Heart right ventricle (tissue), 16 donors: ENCODE measurements around the gene TCF7L2. TPM values are rescaled to one million over a fixed set of nuclear protein-coding genes. Genes with fewer than 3 reads are reported as not detected.

Experiments used
- ATAC-seq, 8 donors: fragments of 200-7000 bp; cut with Tn5 transposase; one replicate each; pipeline ENCODE4 v1.9.1; 2020; ENCODE audit warnings: mild to moderate bottlenecking in 8 of 8, moderate library complexity in 8 of 8, moderate number of reproducible peaks in 1 of 8
- DNase-seq, 2 donors: peaks; one replicate each; pipeline ENCODE4 v3.0.0-alpha.2; 2020
- H3K27ac ChIP-seq, 10 donors: fragments of 200-600 bp; sonication (generic) in 2 of 10; one replicate each; pipeline versions ENCODE4 v1.5.0 to v1.8.0; 2020 to 2022; ENCODE audit warnings: mild to moderate bottlenecking in 3 of 10
- H3K27me3 ChIP-seq, 7 donors: fragments of 200-600 bp; one replicate each; pipeline ENCODE4 v1.8.0; 2021 to 2022; ENCODE audit warnings: mild to moderate bottlenecking in 2 of 7
- H3K36me3 ChIP-seq, 9 donors: fragments of 200-600 bp; sonication (generic) in 1 of 9; one replicate each; pipeline versions ENCODE4 v1.5.0 to v1.8.0; 2020 to 2022; ENCODE audit warnings: mild to moderate bottlenecking in 2 of 9
- H3K4me1 ChIP-seq, 9 donors: fragments of 200-600 bp; sonication (generic) in 1 of 9; one replicate each; pipeline versions ENCODE4 v1.5.0 to v1.8.0; 2020 to 2022; ENCODE audit warnings: mild to moderate bottlenecking in 4 of 9
- H3K4me3 ChIP-seq, 10 donors: fragments of 200-600 bp; sonication (generic) in 2 of 10; one replicate each; pipeline versions ENCODE4 v1.5.0 to v1.8.0; 2020 to 2022; ENCODE audit warnings: mild to moderate bottlenecking in 7 of 10, moderate library complexity in 2 of 10
- H3K9me3 ChIP-seq, 11 donors: fragments of 200-600 bp in 10 of 11; sonication (generic) in 2 of 11; one replicate each; pipeline versions ENCODE4 v1.5.0 to v1.8.0; 2013 to 2022; ENCODE audit warnings: mild to moderate bottlenecking in 2 of 11, control low read depth in 1 of 11, moderate library complexity in 1 of 11
- WGBS, 2 donors: extraction: QIAGEN DNeasy Blood & Tissue Kit; methylation state at CpG; one replicate each; pipeline ENCODE4 v1.1.7; 2013; ENCODE audit warnings: inconsistent platforms in 1 of 2; 5-methylcytosine and 5-hydroxymethylcytosine counted together
- intact Hi-C, 10 donors: fragments of 100-400 bp; cut with DNase I; formaldehyde crosslinking; loops; one replicate each; pipeline versions ENCODE4 v1.11.1 to v1.14.2; 2022
- polyA plus RNA-seq, 2 donors: library from polyadenylated mRNA; stranded (reverse); fragments of 200-250 nt; gene quantifications; one replicate each; pipeline ENCODE4 v1.2.3, GENCODE V29; 2013
- total RNA-seq, 10 donors: library from RNA; stranded (reverse); fragmentation: NEBNext Ultra II Directional in 3 of 10; extraction: Animal tissue kit (Norgen Biotek cat#: 25700) in 3 of 10; gene quantifications; one replicate each; pipeline versions ENCODE4 v1.2.1 to v1.2.4, GENCODE V29; 2021 to 2023
- TF ChIP-seq, protein P1 (sequence below), 9 donors: fragments of 200-600 bp; sonication (generic) in 2 of 9; IDR thresholded peaks; one replicate each; pipeline versions ENCODE4 v1.5.0 to v1.8.0; 2021 to 2022; ENCODE audit warnings: antibody characterized with exemption in 9 of 9, mild to moderate bottlenecking in 5 of 9, moderate library complexity in 1 of 9
- donor health status: Arrhythmogenic right ventricular cardiomyopathy.
- donor health status: ischemic (EF 13 %, LVEDD 7.1; RV severe dilation, severe dysfunction).
- donor health status: healthy with polysubstance abuse.
- donor health status: DM: no; HTN: yes; CAD: no.
- donor health status: DM: no; HTN: no; CAD: no.
- donor health status: ischemic (EF 25% LVEDD 6.9; RV normal size, moderate dysfunction).
- donor health status: ischemic (EF 25% LVEDD 5.7; RV mildly dilated, moderate dysfunction).
- donor health status: healthy.
- donor health status: DM: yes; HTN: yes; CAD: no.
- donor health status: Ischemic cardiomyopathy.
- donor health status: ischemic (EF 35%, LVEDD 5.7; RV mildly dilated, moderate dysfunction).
- donor health status: nonischemic (EF 11% LVEDD 7.7; RV severe dilation, severe dysfunction).
- donor health status: DM: yes; HTN: yes; CAD: no.
- donor health status: PGD.
- donor health status: ischemic (EF 29% LVEDD 5.4; RV normal size, mild dysfunction).
- donor health status: nonischemic (EF 23%, LVEDD 6.1; RV moderate dilation, normal function).

The TCF7L2 gene
- total and polyA plus RNA-seq, 12 donors, result 3.6 to 15.8 (median 11.8) TPM

DNA sequence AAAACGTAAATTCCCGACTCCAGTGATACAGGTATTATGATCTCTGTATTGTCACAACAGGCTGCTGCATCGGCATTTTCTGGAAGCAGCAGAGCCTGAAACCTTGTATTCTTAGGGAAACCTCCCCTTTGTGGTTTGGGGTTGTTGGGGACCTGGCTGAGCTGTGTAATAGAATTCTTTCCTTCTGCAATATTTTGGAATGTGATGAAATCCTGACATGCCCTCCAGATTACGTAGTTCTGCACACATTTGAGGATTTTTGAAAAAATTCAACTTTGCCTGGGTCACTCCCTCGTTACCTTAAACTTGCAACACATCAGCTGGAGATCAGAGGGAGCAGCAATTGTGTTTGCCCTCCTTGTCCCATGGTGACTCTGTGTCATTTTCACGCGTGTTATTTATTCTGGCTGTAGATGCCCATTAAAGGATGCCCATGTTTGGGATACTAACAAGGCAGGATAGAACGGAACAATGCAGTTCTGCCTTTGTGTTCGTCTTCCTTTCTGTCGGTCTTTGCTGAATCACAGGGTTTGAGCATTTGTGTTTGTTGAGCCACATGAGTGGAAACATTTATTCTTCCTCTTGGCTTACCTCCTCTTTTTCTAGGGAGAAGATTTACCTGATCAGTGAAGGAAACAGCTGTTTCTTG is 181.7 kb downstream of the TCF7L2 start:
- ATAC-seq, result peak in 6 of 8 donors; percentile 6 to 69 (median 31)
- intact Hi-C loops, result loop anchor here in 4 of 10 donors (10.0 kb wide), 1 partner anchor 253 kb away; no protein-coding TSS in a partner anchor
- Histone ChIP-seq H3K27me3 (peaks cover 0 to 1% (median 0%) of the 10 kb centered on the region in 7 donors), H3K4me3 (no peak overlapping the region), H3K27ac (peak overlapping the region in 5 of 10 donors; percentile 8 to 52 (median 24)), H3K36me3 (no peaks in the 10 kb centered on the region), H3K9me3 (no peaks in the 10 kb centered on the region), H3K4me1 (peaks cover 0 to 49% (median 8%) of the 10 kb centered on the region in 9 donors)
- WGBS, 2 donors, result 68 to 72% methylated on average over 10 of the region's 10 CpGs
- no peak for DNase-seq
- TF ChIP-seq, protein P1, sequence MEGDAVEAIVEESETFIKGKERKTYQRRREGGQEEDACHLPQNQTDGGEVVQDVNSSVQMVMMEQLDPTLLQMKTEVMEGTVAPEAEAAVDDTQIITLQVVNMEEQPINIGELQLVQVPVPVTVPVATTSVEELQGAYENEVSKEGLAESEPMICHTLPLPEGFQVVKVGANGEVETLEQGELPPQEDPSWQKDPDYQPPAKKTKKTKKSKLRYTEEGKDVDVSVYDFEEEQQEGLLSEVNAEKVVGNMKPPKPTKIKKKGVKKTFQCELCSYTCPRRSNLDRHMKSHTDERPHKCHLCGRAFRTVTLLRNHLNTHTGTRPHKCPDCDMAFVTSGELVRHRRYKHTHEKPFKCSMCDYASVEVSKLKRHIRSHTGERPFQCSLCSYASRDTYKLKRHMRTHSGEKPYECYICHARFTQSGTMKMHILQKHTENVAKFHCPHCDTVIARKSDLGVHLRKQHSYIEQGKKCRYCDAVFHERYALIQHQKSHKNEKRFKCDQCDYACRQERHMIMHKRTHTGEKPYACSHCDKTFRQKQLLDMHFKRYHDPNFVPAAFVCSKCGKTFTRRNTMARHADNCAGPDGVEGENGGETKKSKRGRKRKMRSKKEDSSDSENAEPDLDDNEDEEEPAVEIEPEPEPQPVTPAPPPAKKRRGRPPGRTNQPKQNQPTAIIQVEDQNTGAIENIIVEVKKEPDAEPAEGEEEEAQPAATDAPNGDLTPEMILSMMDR (IDR thresholded peaks at IDR 0.05), result no peak

DNA sequence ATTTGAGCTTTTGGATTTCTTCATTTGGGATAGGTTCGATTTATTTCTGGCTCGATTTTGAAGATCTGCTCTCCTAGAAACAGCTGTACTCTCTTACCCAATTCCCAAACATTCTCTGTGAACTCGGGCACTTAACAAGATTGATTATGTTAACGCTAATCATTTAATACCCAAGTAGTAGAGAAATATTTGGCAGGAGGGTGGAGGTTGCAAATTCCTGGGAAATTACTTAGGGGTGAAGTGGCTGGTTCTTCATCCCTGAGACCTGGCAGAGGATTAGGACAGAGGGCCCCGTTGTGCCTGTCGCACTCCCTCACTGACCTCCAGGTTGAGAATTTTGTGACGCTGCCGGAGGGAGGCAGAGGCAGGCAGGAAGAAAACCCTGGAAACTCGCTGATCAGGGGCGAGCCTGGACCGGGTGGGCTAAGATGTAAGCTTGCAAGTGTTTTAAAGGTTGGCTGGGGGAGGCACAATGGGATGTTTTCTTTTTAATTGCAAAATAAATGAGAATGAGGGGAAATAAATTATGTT is 182.6 kb downstream of the TCF7L2 start:
- 72 to 74% methylated on average over 11 of the region's 11 CpGs for WGBS, 2 donors
- intact Hi-C loops, result loop anchor here in 4 of 10 donors (10.0 kb wide), 1 partner anchor 252 kb away; no protein-coding TSS in a partner anchor
- peak overlapping the region in 5 of 10 donors; percentile 8 to 52 (median 19) for H3K27ac ChIP-seq

DNA sequence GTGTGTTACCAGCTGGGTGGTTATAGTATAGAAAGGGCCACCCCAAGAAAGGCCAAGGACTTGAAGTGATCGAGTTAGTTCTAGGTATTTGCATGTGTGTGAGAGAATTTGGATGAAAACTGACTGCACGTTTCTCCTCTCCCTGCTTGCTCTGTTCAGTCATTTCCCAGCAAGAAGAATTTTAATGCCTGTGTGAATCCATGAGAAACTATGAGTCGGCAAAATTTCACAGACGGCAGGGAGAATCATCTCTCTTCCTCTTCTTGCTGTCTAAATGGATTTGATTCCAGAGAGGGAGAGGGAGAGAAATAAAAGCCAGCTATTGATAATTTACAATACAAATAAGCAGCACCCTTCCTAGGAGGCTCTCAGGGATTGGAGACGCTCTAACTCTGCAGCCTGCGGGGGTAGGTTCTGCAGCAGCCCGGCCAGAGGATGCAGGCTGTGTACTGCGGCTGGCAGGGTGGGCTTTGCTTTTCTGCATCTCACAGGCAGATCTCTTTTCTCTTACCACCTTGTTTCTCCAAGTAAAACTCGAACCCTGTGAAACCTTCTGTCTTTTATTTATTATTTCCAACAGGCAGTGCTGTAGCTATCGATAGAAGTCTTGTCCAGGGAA is 183.6 kb downstream of the TCF7L2 start:
- Histone ChIP-seq H3K4me3 (no peak overlapping the region), H3K36me3 (no peaks in the 10 kb centered on the region), H3K27ac (peak overlapping the region in 1 of 10 donors; percentile 52), H3K27me3 (no peaks in the 10 kb centered on the region), H3K4me1 (peaks cover 0 to 38% (median 8%) of the 10 kb centered on the region in 9 donors), H3K9me3 (no peaks in the 10 kb centered on the region)
- ATAC-seq (no peak), DNase-seq (no peak)
- TF ChIP-seq, protein P1 (IDR thresholded peaks at IDR 0.05), result no peak
- 76 to 83% methylated on average over 10 of the region's 10 CpGs for WGBS, 2 donors
- intact Hi-C loops, result loop anchor here in 4 of 10 donors (10.0 kb wide), 1 partner anchor 251 kb away; no protein-coding TSS in a partner anchor

More for the DNA sequence above, 182.6 kb downstream of the TCF7L2 start:
- Histone ChIP-seq H3K27me3 (no peaks in the 10 kb centered on the region), H3K36me3 (no peaks in the 10 kb centered on the region), H3K4me1 (peaks cover 0 to 43% (median 8%) of the 10 kb centered on the region in 9 donors), H3K4me3 (no peak overlapping the region), H3K9me3 (no peaks in the 10 kb centered on the region)
- DNase-seq (no peak), ATAC-seq (peak in 2 of 8 donors; percentile 23 to 31)
- TF ChIP-seq, protein P1 (IDR thresholded peaks at IDR 0.05), result no peak

DNA sequence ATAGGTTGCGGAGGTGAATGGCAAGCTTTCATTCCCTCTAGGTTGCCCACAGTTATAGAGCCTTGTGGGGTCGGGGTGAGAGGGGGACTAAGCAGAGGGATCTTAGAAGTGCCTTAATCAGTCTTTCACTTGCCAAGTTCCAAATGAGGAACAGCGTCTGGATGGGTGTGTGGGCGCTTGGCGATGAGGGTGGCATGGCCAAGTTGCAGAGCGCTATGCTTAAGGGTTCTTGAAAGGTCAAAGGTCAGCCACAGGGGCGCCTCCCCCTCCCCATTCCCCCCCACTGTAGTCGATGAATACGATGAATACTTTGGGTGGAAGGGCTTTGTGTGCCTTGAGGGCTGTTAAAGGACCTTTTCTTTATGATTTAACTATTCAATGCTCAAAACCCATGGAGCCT is 185.0 kb downstream of the TCF7L2 start:
- intact Hi-C loops, result loop anchor here in 4 of 10 donors (10.0 kb wide), 1 partner anchor 250 kb away; no protein-coding TSS in a partner anchor
- DNase-seq, result no peak
- WGBS, 2 donors, result 77 to 78% methylated on average over 9 of the region's 9 CpGs

More for the DNA sequence above, 185.0 kb downstream of the TCF7L2 start:
- Histone ChIP-seq H3K27ac (no peak overlapping the region), H3K4me3 (no peak overlapping the region), H3K9me3 (no peaks in the 10 kb centered on the region), H3K36me3 (no peaks in the 10 kb centered on the region), H3K27me3 (no peaks in the 10 kb centered on the region), H3K4me1 (peaks cover 0 to 38% (median 8%) of the 10 kb centered on the region in 9 donors)
- TF ChIP-seq, protein P1 (IDR thresholded peaks at IDR 0.05), result no peak
- ATAC-seq, result no peak
